T-helper 22 cell (primary cell): ENCODE results near the gene NEURL1.
"Not testable (repeated sequence)": the region's sequence is repeated elsewhere in the genome, so short reads cannot be mapped to it uniquely, and the experiment has no call there.

Experiments used
- DNase-seq: peaks from one replicate; pipeline ENCODE4 v3.0.0-alpha.2; 2020; ENCODE audit warnings: low read depth

Gene NEURL1

GRCh38 chr10:103514244-103514643, 20.7 kb downstream of the NEURL1 start:
- no peak for DNase-seq

DNA sequence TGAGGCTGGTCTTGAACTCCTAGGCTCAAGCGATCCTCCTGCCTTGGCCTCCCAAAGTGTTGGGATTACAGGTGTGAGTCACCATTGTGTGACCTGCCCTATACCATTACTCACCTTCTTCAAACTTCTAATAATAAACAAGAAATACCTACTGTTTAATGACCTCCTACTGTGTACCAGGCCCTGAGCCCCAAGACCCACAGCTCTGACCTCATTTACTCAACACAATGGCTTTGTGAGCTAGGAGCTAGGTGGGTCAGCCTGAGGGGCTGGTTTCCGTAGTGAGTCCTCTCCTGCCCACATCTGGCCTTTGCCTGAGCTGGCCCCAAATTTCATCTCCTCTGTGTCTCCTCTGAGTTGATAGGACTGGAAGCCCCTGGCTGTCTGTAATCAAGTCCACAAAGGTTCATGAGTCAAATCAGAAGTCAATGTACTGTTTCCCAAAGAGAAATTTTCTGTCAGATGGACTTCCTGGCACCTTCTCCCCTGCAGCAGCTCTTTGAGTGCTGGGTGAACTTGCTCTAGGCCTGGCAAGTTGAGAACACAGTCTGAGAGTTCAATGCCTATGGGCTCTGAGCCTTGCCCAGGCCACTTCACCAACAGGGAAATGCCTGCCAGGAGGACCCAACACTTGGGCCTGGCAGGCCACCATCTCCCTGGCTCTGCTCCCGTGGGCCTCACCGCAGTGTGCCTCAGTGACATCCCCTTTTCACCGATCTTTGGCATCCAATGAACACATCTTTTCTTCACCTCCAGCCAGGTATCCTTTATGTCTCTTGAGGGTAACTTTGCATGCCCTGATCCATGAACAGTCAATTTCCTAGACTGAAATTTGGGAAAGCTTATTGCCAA, 24.0 kb downstream of the NEURL1 start:
- no peak for DNase-seq

- no peak for DNase-seq
Measured at GRCh38 chr10:103519798-103520197, 26.3 kb downstream of the NEURL1 start.

- not testable (repeated sequence) for DNase-seq
Measured at GRCh38 chr10:103522006-103522405, 28.5 kb downstream of the NEURL1 start.

DNA sequence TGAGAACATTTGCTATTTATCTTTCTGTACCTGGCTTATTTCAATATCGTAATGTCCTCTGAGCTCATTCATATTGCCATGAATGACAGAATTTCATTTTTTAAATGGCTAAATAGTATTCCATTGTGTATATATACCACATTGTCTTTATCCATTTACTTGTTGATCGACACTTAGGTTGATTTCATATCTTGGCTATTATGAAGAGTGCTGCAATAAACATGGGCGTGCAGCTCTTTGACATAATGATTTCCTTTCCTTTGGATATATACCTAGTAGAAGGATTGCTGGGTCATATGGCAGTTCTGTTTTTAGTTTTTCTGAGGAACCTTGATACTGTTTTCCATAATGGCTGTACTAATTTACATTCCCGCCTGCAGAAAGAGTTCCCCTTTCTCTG, 30.2 kb downstream of the NEURL1 start:
- no peak for DNase-seq

DNA sequence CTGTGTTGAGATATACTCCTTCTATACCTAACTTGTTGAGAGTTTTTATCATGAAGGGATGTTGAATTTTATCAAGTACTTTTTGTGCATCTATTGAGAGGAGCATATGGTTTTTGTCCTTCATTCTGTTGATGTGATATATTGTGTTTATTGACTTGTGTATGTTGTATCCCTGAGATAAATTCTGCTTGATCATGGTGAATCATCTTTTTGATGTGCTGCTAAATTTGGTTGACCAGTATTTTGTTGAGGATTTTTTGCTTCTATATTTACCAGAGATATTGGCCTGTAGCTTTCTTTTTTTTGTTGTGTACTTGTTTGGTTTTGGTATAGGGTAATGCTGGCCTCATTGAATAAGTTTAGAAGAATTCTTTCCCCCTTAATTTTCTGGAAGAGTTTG, 32.4 kb downstream of the NEURL1 start:
- DNase-seq = no peak

DNA sequence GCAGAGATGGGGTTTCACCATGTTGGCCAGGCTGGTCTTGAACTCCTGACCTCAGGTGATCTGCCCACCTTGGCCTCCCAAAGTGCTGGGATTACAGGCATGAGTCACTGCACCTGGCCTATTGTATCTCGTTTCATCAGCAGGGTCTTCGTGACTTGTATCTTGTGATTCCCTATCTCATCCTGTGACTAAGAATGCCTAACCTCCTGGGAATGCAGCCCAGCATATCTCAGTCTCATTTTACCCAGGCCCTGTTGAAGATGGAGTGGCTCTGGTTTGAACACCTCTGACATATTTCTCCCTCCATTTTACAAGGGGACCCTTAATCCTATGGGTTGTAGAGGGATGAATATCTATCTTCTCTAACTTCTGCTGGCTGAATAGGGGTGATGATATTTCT, 34.0 kb downstream of the NEURL1 start:
- not testable (repeated sequence) for DNase-seq

DNA sequence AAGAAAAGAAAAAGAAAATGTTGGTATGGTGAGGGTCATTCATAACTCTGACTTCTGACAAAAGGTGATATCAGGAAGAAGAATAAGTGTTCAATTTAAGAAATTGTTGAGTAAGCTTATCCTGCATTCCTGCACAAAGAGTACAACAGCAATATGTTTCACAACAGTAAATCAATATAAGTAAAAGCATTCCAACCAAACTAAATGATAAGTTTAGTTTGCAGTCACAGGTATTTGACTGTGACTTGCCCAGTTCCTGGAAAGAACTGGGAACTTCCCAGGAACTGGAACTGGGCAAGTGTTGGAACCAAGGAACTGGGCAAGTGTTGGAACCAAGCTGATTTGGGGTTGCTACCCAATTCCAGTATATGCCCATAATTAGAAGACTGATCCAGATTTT, 35.0 kb downstream of the NEURL1 start:
- DNase-seq = no peak

- DNase-seq = no peak
Measured at GRCh38 chr10:103529539-103529938, 36.0 kb downstream of the NEURL1 start.

- DNase-seq = no peak
Measured at GRCh38 chr10:103533827-103534226, 40.3 kb downstream of the NEURL1 start.

- no peak for DNase-seq
Measured at GRCh38 chr10:103534621-103535498, 41.4 kb downstream of the NEURL1 start.

GRCh38 chr10:103535595-103535994, 42.1 kb downstream of the NEURL1 start:
- no peak for DNase-seq

DNA sequence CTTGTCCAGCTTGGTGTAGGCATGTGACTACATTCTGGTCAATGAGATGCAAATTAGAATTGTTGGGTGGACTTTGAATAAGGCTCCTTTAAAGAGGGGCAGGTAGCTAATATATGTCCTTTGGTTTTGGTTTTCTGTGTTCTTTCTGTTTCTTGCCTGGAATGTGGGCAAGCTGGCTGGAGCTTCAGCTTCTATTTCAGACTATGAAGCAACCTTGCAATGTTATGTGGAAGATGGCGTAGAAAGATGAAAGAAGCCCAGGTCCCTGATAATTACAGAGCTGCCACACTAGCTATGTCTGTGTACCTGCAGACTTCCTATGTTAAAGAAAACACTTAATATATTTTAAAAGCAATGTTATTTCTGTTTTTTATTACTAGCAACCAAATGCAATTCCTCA, 46.2 kb downstream of the NEURL1 start:
- DNase-seq = no peak

GRCh38 chr10:103540722-103541121, 47.2 kb downstream of the NEURL1 start:
- DNase-seq = no peak

DNA sequence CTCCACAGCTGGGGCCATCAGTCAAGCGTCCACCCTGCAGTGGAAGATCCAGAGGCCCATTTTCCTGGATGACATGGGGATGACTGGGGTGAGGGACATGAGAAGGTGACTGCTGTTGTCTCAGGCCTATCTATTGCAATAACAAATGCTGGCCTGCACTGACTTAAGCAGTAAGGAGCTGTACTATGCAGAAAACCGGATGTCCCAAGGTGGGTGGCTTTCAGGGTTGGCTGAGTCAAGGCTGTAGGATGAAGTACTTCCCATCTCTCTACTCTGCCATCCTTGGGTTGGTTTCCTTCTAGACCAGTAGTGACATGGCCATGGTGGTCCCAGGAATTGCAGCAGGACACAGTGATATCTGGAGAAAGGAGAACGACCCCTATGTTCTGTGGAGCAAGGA, 48.1 kb downstream of the NEURL1 start:
- no peak for DNase-seq

- no peak for DNase-seq
Measured at GRCh38 chr10:103542764-103543616, 49.5 kb downstream of the NEURL1 start.

DNA sequence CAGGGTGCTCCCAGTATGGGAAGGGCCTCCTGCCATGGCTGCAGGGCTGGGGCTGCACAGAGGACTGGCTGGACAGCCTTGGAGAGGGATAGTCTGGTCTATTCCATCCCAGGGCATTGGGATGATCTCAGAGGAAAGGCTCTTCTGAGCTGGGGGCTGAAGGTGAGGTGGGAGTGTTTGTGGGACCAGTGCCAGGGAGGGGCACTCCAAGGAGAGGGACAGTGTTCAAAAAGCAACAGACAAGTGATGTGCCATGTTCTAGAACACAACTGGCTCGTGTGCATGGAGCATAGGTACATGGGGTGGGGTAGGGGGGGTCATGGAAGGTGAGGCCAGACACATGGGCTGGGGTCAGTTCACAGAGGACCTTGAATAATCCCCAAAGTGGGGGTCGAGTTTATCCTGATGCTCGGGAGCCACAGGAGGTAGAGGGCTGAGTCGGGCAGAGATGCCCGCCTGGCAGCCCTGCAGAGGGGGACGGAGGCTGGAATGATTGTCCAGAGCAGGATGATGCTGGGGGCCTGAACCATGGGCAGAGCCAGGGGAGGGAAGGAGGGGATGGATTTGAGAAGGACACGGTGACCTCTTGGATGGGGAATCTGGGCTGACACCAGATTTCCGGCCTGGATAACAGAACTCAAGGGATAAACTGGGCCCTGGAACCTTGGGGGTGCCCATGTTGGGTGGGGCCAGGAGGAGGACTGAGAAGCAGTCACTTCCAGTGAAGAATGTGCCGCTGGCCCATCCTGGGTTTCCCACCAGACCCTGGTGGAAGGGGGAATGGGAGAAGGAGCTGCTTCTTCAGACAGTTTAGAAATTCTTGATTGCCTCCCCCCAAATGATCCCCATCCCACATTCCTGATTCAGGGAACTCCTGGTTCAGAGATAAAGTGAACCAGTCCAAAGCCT, 50.4 kb downstream of the NEURL1 start:
- no peak for DNase-seq

GRCh38 chr10:103544657-103545310, 51.3 kb downstream of the NEURL1 start:
- no peak for DNase-seq

GRCh38 chr10:103545366-103545765, 51.9 kb downstream of the NEURL1 start:
- no peak for DNase-seq

- DNase-seq = no peak
Measured at GRCh38 chr10:103545771-103546281, 52.3 kb downstream of the NEURL1 start.
